ENCODE results near the gene FAM168A. TPM values are rescaled to one million over a fixed set of nuclear protein-coding genes. Genes with fewer than 3 reads are reported as not detected.
"Not testable (repeated sequence)": the region's sequence is repeated elsewhere in the genome, so short reads cannot be mapped to it uniquely, and the experiment has no call there.

Gene FAM168A
- total RNA-seq, 1 donor from 2014 or later, result 21.2 TPM

- Mint-ChIP-seq H3K27me3 (ENCODE audit: unreplicated experiment) (no peaks in the 10 kb centered on the region), H3K36me3 (ENCODE audit: low read depth, unreplicated experiment) (no peaks in the 10 kb centered on the region), H3K9me3 (ENCODE audit: unreplicated experiment) (no peaks in the 10 kb centered on the region), H3K4me1 (ENCODE audit: unreplicated experiment) (peaks cover 5% of the 10 kb centered on the region), H3K27ac (ENCODE audit: unreplicated experiment) (no peak overlapping the region), H3K4me3 (ENCODE audit: unreplicated experiment) (no peak overlapping the region)
- DNase-seq (ENCODE audit: low spot score), result peak; percentile 20
- TF ChIP-seq, protein P1, sequence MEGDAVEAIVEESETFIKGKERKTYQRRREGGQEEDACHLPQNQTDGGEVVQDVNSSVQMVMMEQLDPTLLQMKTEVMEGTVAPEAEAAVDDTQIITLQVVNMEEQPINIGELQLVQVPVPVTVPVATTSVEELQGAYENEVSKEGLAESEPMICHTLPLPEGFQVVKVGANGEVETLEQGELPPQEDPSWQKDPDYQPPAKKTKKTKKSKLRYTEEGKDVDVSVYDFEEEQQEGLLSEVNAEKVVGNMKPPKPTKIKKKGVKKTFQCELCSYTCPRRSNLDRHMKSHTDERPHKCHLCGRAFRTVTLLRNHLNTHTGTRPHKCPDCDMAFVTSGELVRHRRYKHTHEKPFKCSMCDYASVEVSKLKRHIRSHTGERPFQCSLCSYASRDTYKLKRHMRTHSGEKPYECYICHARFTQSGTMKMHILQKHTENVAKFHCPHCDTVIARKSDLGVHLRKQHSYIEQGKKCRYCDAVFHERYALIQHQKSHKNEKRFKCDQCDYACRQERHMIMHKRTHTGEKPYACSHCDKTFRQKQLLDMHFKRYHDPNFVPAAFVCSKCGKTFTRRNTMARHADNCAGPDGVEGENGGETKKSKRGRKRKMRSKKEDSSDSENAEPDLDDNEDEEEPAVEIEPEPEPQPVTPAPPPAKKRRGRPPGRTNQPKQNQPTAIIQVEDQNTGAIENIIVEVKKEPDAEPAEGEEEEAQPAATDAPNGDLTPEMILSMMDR (IDR thresholded peaks at IDR 0.05; ENCODE audit: unreplicated experiment), result peak; percentile 73
These were observed 119.1 kb downstream of the FAM168A start for GRCh38 chr11:73478737-73479347.

- no peak overlapping the region for H3K27ac Mint-ChIP-seq (ENCODE audit: unreplicated experiment)
- H3K9me3 Mint-ChIP-seq (ENCODE audit: unreplicated experiment), result no peaks in the 10 kb centered on the region
- no peaks in the 10 kb centered on the region for H3K36me3 Mint-ChIP-seq (ENCODE audit: low read depth, unreplicated experiment)
- no peaks in the 10 kb centered on the region for H3K4me1 Mint-ChIP-seq (ENCODE audit: unreplicated experiment)
- TF ChIP-seq, protein P1 (IDR thresholded peaks at IDR 0.05; ENCODE audit: unreplicated experiment), result no peak
- DNase-seq (ENCODE audit: low spot score), result no peak
- H3K27me3 Mint-ChIP-seq (ENCODE audit: unreplicated experiment), result no peaks in the 10 kb centered on the region
- no peak overlapping the region for H3K4me3 Mint-ChIP-seq (ENCODE audit: unreplicated experiment)
These were observed 120.4 kb downstream of the FAM168A start for GRCh38 chr11:73477518-73477917.

GRCh38 chr11:73475549-73476095 is 122.3 kb downstream of the FAM168A start:
- H3K27ac Mint-ChIP-seq (ENCODE audit: unreplicated experiment), result no peak overlapping the region
- H3K4me3 Mint-ChIP-seq (ENCODE audit: unreplicated experiment), result no peak overlapping the region
- no peaks in the 10 kb centered on the region for H3K4me1 Mint-ChIP-seq (ENCODE audit: unreplicated experiment)
- H3K27me3 Mint-ChIP-seq (ENCODE audit: unreplicated experiment), result no peaks in the 10 kb centered on the region
- no peaks in the 10 kb centered on the region for H3K9me3 Mint-ChIP-seq (ENCODE audit: unreplicated experiment)
- no peaks in the 10 kb centered on the region for H3K36me3 Mint-ChIP-seq (ENCODE audit: low read depth, unreplicated experiment)
- no peak for DNase-seq (ENCODE audit: low spot score)
- TF ChIP-seq, protein P1 (IDR thresholded peaks at IDR 0.05; ENCODE audit: unreplicated experiment), result no peak

- no peak overlapping the region for H3K27ac Mint-ChIP-seq (ENCODE audit: unreplicated experiment)
- H3K4me3 Mint-ChIP-seq (ENCODE audit: unreplicated experiment), result no peak overlapping the region
These were observed 124.7 kb downstream of the FAM168A start for GRCh38 chr11:73473252-73473651.

GRCh38 chr11:73470036-73470612 is 127.8 kb downstream of the FAM168A start:
- not testable (repeated sequence) for H3K27me3 Mint-ChIP-seq (ENCODE audit: unreplicated experiment); H3K4me1 Mint-ChIP-seq (ENCODE audit: unreplicated experiment); H3K4me3 Mint-ChIP-seq (ENCODE audit: unreplicated experiment); H3K27ac Mint-ChIP-seq (ENCODE audit: unreplicated experiment); H3K9me3 Mint-ChIP-seq (ENCODE audit: unreplicated experiment); DNase-seq (ENCODE audit: low spot score); H3K36me3 Mint-ChIP-seq (ENCODE audit: low read depth, unreplicated experiment)

More at GRCh38 chr11:73473252-73473651, 124.7 kb downstream of the FAM168A start:
- H3K27me3 Mint-ChIP-seq (ENCODE audit: unreplicated experiment), result no peaks in the 10 kb centered on the region
- H3K4me1 Mint-ChIP-seq (ENCODE audit: unreplicated experiment), result no peaks in the 10 kb centered on the region
- TF ChIP-seq, protein P1 (IDR thresholded peaks at IDR 0.05; ENCODE audit: unreplicated experiment), result no peak
- H3K36me3 Mint-ChIP-seq (ENCODE audit: low read depth, unreplicated experiment), result no peaks in the 10 kb centered on the region
- DNase-seq (ENCODE audit: low spot score), result no peak
- H3K9me3 Mint-ChIP-seq (ENCODE audit: unreplicated experiment), result no peaks in the 10 kb centered on the region

All from endothelial cell (in vitro differentiated cells).